Measurements from ENCODE around the gene TNK2.

GRCh38 chr3:195818301-195818700 is 90.0 kb downstream of the TNK2 start:
- TF ChIP-seq CTCF (IDR thresholded peaks at IDR 0.05) (no peak), POLR2A (IDR thresholded peaks at IDR 0.05) (no peak)

Measured in adrenal gland (tissue), 5 donors.